ENCODE measurements around the gene PRDM16. TPM values are rescaled to one million over a fixed set of nuclear protein-coding genes. Genes with fewer than 3 reads are reported as not detected.

PRDM16 gene
- total RNA-seq, 4 donors from 2014 or later, result 0.08 to 0.19 (median 0.12) TPM

GRCh38 chr1:3062616-3063378, 6.2 kb upstream of the PRDM16 start:
- H3K27me3 ChIP-seq, result peaks cover 27 to 98% (median 48%) of the 10 kb centered on the region in 4 donors
- H3K36me3 ChIP-seq, result no peaks in the 10 kb centered on the region
- DNase-seq, result no peak
- H3K27ac ChIP-seq, result no peak overlapping the region
- intact Hi-C loops (cut with DNase I), result no loop called here
- WGBS, 2 donors, result 48 to 62% methylated on average over 4 to 5 of the region's 50 CpGs
- H3K9me3 ChIP-seq, result no peaks in the 10 kb centered on the region
- peaks cover 11 to 28% (median 16%) of the 10 kb centered on the region in 3 donors for H3K4me1 ChIP-seq
- TF ChIP-seq POLR2A (IDR thresholded peaks at IDR 0.05) (no peak), CTCF (IDR thresholded peaks at IDR 0.05) (no peak)
- peak overlapping the region in 2 of 4 donors; percentile 28 to 52 for H3K4me3 ChIP-seq

GRCh38 chr1:3063379-3064295, 5.4 kb upstream of the PRDM16 start:
- DNase-seq, result no peak
- TF ChIP-seq POLR2A (IDR thresholded peaks at IDR 0.05) (no peak), CTCF (IDR thresholded peaks at IDR 0.05) (no peak)
- intact Hi-C loops (cut with DNase I), result no loop called here
- Histone ChIP-seq H3K9me3 (no peaks in the 10 kb centered on the region), H3K27me3 (peaks cover 36 to 98% (median 54%) of the 10 kb centered on the region in 4 donors), H3K4me1 (peaks cover 20 to 36% (median 23%) of the 10 kb centered on the region in 3 donors), H3K4me3 (peak overlapping the region in 3 of 4 donors; percentile 1 to 52 (median 28)), H3K36me3 (no peaks in the 10 kb centered on the region), H3K27ac (no peak overlapping the region)
- 37 to 39% methylated on average over 7 to 18 of the region's 91 CpGs for WGBS, 2 donors

GRCh38 chr1:3064296-3064850, 4.6 kb upstream of the PRDM16 start:
- H3K36me3 ChIP-seq, result no peaks in the 10 kb centered on the region
- H3K27me3 ChIP-seq, result peaks cover 38 to 97% (median 54%) of the 10 kb centered on the region in 4 donors
- H3K4me1 ChIP-seq, result peaks cover 23 to 41% (median 26%) of the 10 kb centered on the region in 3 donors
- WGBS, 2 donors, result 63 to 66% methylated on average over 8 to 11 of the region's 17 CpGs
- intact Hi-C loops (cut with DNase I), result no loop called here
- no peak for DNase-seq
- no peak overlapping the region for H3K27ac ChIP-seq
- no peak for TF ChIP-seq CTCF (IDR thresholded peaks at IDR 0.05)
- no peak for TF ChIP-seq POLR2A (IDR thresholded peaks at IDR 0.05)
- no peak overlapping the region for H3K4me3 ChIP-seq
- H3K9me3 ChIP-seq, result no peaks in the 10 kb centered on the region

- intact Hi-C loops (cut with DNase I), result no loop called here
- DNase-seq, result no peak
- TF ChIP-seq CTCF (IDR thresholded peaks at IDR 0.05) (no peak), POLR2A (IDR thresholded peaks at IDR 0.05) (no peak)
- Histone ChIP-seq H3K9me3 (no peaks in the 10 kb centered on the region), H3K36me3 (no peaks in the 10 kb centered on the region), H3K27ac (no peak overlapping the region), H3K4me3 (no peak overlapping the region), H3K4me1 (peaks cover 26 to 47% (median 28%) of the 10 kb centered on the region in 3 donors), H3K27me3 (peaks cover 38 to 98% (median 54%) of the 10 kb centered on the region in 4 donors)
- 29 to 59% methylated on average over 4 to 9 of the region's 9 CpGs for WGBS, 2 donors
These were observed 4.1 kb upstream of the PRDM16 start for GRCh38 chr1:3064901-3065300.
